HCT116 (cell line): ENCODE results near the gene GOLGA3. TPM values are rescaled to one million over a fixed set of nuclear protein-coding genes. Genes with fewer than 3 reads are reported as not detected.

Experiments
- ATAC-seq: fragments of 200-7000 bp; cut with Tn5 transposase; 2 replicates; pipeline ENCODE4 v1.9.1; 2020; ENCODE audit warnings: mild to moderate bottlenecking, moderate library complexity
- BruUV-seq: library from RNA; stranded (reverse); fragments of 400-500 nt; replicated peaks from 2 replicates; lab custom pipeline; 2021; lab: Mats Ljungman, UMichigan
- CTCF ChIA-PET: fragments of 300-600 bp; sonication (Branson Sonifier 250); formaldehyde crosslinking; loops from one replicate; lab custom pipeline; 2021; ENCODE audit warnings: antibody characterized with exemption; lab: Charles Lee
- POLR2A ChIA-PET: fragments of 300-600, 350-600 bp; sonication (Branson Sonifier 250); formaldehyde crosslinking; loops from one replicate; lab custom pipeline; 2021; ENCODE audit warnings: antibody characterized with exemption; lab: Charles Lee
- RAD21 ChIA-PET, 2 experiments: fragments of 300-600 bp; sonication (Branson Sonifier 250); formaldehyde crosslinking; loops; one replicate each; lab custom pipeline; 2023; ENCODE audit warnings: low total read pairs in 2 of 2; ENCODE audit not compliant: uncharacterized antibody in 2 of 2, unreplicated experiment in 2 of 2, low non-redundant PET in 1 of 2; lab: Charles Lee
- DNase-seq: peaks from one replicate; pipeline ENCODE4 v3.0.0-alpha.2; 2010; ENCODE audit warnings: low read depth, low spot score
- H2AFZ ChIP-seq: fragments of 200-600 bp; shearing (Covaris generic), sonication (generic); 2 replicates; pipeline ENCODE4 v1.6.1; 2017; ENCODE audit warnings: low read depth, mixed run types, mixed read lengths, antibody characterized with exemption, low read length; ENCODE audit not compliant: poor library complexity, severe bottlenecking
- H3K27ac ChIP-seq: 2 replicates; pipeline ENCODE4 v1.5.1; 2012; ENCODE audit warnings: low read depth, low read length
- H3K27me3 ChIP-seq: fragments of 200-600 bp; sonication (generic); 2 replicates; pipeline ENCODE4 v1.6.1; 2016; ENCODE audit warnings: mixed run types, low read length, mixed read lengths; ENCODE audit not compliant: insufficient read depth
- H3K36me3 ChIP-seq, 2 experiments: fragments of 200-500 bp in 1 of 2; fragments of 200-600 bp in 1 of 2; sonication (Bioruptor generic) in 1 of 2; sonication (generic) in 1 of 2; 2 replicates each; pipeline versions ENCODE4 v1.5.1 to v1.6.1; 2014 to 2016; ENCODE audit warnings: low read length in 2 of 2, inconsistent platforms in 1 of 2, mixed read lengths in 1 of 2, mixed run types in 1 of 2; ENCODE audit not compliant: insufficient read depth in 2 of 2, control insufficient read depth in 1 of 2
- H3K4me1 ChIP-seq, 2 experiments: fragments of 200-600 bp in 1 of 2; sonication (generic) in 1 of 2; 2 replicates each; pipeline versions ENCODE4 v1.5.1 to v1.6.1; 2012 to 2017; ENCODE audit warnings: low read length in 2 of 2, inconsistent platforms in 1 of 2, mild to moderate bottlenecking in 1 of 2, mixed read lengths in 1 of 2, mixed run types in 1 of 2, moderate library complexity in 1 of 2; ENCODE audit not compliant: insufficient read depth in 2 of 2, control insufficient read depth in 1 of 2
- H3K4me2 ChIP-seq: fragments of 200-600 bp; sonication (generic); 2 replicates; pipeline ENCODE4 v1.6.1; 2017; ENCODE audit warnings: mixed run types, low read length, mixed read lengths
- H3K4me3 ChIP-seq, 2 experiments: fragments of 200-600 bp in 1 of 2; sonication (generic) in 1 of 2; replicated peaks in 1 of 2; 2 replicates each; pipeline ENCODE4 v1.5.1; 2011 to 2016; ENCODE audit warnings: low read length in 2 of 2, control low read depth in 1 of 2, low read depth in 1 of 2, mild to moderate bottlenecking in 1 of 2, mixed read lengths in 1 of 2, mixed run types in 1 of 2
- H3K79me2 ChIP-seq: fragments of 200-600 bp; sonication (generic); 2 replicates; pipeline ENCODE4 v1.6.1; 2017; ENCODE audit warnings: mild to moderate bottlenecking, mixed run types, low read length, moderate library complexity, mixed read lengths; ENCODE audit not compliant: insufficient read depth
- H3K9ac ChIP-seq: fragments of 200-600 bp; sonication (generic); 2 replicates; pipeline ENCODE4 v1.6.1; 2016; ENCODE audit warnings: low read length, mixed read lengths
- H3K9me2 ChIP-seq: fragments of 200-600 bp; sonication (generic), shearing (Covaris generic); 2 replicates; pipeline ENCODE4 v1.6.1; 2017; ENCODE audit warnings: mixed run types, mild to moderate bottlenecking, moderate library complexity; ENCODE audit not compliant: insufficient read depth
- H3K9me3 ChIP-seq, 2 experiments: fragments of 200-500 bp in 1 of 2; fragments of 200-600 bp in 1 of 2; sonication (Bioruptor generic) in 1 of 2; sonication (generic) in 1 of 2; 2 replicates each; pipeline ENCODE4 v1.6.1; 2014 to 2017; ENCODE audit warnings: low read length in 2 of 2, mixed read lengths in 2 of 2, inconsistent platforms in 1 of 2, low read depth in 1 of 2, mild to moderate bottlenecking in 1 of 2, mixed run types in 1 of 2, moderate library complexity in 1 of 2; ENCODE audit not compliant: control insufficient read depth in 1 of 2, insufficient read depth in 1 of 2
- H4K20me1 ChIP-seq: fragments of 200-600 bp; sonication (generic), shearing (Covaris generic); 2 replicates; pipeline ENCODE4 v1.6.1; 2017; ENCODE audit warnings: mixed run types, mild to moderate bottlenecking, moderate library complexity; ENCODE audit not compliant: insufficient read depth
- ATF3 ChIP-seq: IDR thresholded peaks from 2 replicates; pipeline ENCODE4 v1.6.1; 2012
- CBX3 ChIP-seq: IDR thresholded peaks from 2 replicates; pipeline ENCODE4 v1.6.1; 2012; ENCODE audit warnings: low read depth
- EGR1 ChIP-seq: IDR thresholded peaks from 2 replicates; pipeline ENCODE4 v1.6.1; 2012; ENCODE audit warnings: low read depth
- ELF1 ChIP-seq: IDR thresholded peaks from 2 replicates; pipeline ENCODE4 v1.6.1; 2012; ENCODE audit warnings: low read depth, borderline replicate concordance
- EZH2 ChIP-seq: fragments of 200-600 bp; sonication (generic); IDR thresholded peaks from 2 replicates; pipeline ENCODE4 v1.6.1; 2017; ENCODE audit warnings: antibody characterized with exemption, mixed run types
- EZH2phosphoT487 ChIP-seq: fragments of 200-600 bp; IDR thresholded peaks from 2 replicates; pipeline ENCODE4 v1.6.1; 2018; ENCODE audit warnings: antibody characterized with exemption, borderline replicate concordance
- FOSL1 ChIP-seq: IDR thresholded peaks from 2 replicates; pipeline ENCODE4 v1.6.1; 2012; ENCODE audit warnings: low read depth
- JUND ChIP-seq: IDR thresholded peaks from 2 replicates; pipeline ENCODE4 v1.6.1; 2012
- POLR2AphosphoS5 ChIP-seq: IDR thresholded peaks from 2 replicates; pipeline ENCODE4 v1.6.1; 2011; ENCODE audit warnings: mild to moderate bottlenecking, low read depth, low read length, moderate library complexity
- RAD21 ChIP-seq: IDR thresholded peaks from 2 replicates; pipeline ENCODE4 v1.6.1; 2012; ENCODE audit warnings: low read depth, mild to moderate bottlenecking
- SIN3A ChIP-seq: IDR thresholded peaks from 2 replicates; pipeline ENCODE4 v1.6.1; 2012; ENCODE audit warnings: low read depth
- TCF7L2 ChIP-seq: IDR thresholded peaks from 2 replicates; pipeline ENCODE4 v1.7.0; 2011; ENCODE audit warnings: borderline replicate concordance, inconsistent platforms; ENCODE audit not compliant: insufficient read depth, insufficient read length; ENCODE audit errors: extremely low read depth
- YY1 ChIP-seq: IDR thresholded peaks from 2 replicates; pipeline ENCODE4 v1.6.1; 2011; ENCODE audit warnings: low read length, low read depth, moderate library complexity, mild to moderate bottlenecking; ENCODE audit not compliant: insufficient replicate concordance; ENCODE audit errors: extremely low read depth
- ZBTB33 ChIP-seq: IDR thresholded peaks from 2 replicates; pipeline ENCODE4 v1.6.1; 2011; ENCODE audit warnings: mild to moderate bottlenecking, low read length, moderate library complexity; ENCODE audit not compliant: insufficient replicate concordance; ENCODE audit errors: extremely low read depth
- ZFX ChIP-seq: fragments of 450-650 bp; IDR thresholded peaks from 2 replicates; pipeline ENCODE4 v1.6.1; 2017
- ZNF274 ChIP-seq: fragments of 200-500 bp; sonication (Bioruptor generic); IDR thresholded peaks from 2 replicates; pipeline ENCODE4 v1.6.1; 2014; ENCODE audit warnings: mild to moderate bottlenecking, low read depth, low read length, inconsistent platforms
- intact Hi-C: fragments of 100-400 bp; cut with micrococcal nuclease; formaldehyde crosslinking; loops from 2 replicates; pipeline ENCODE4 v1.10.0; 2022
- total RNA-seq: library from RNA; stranded (reverse); gene quantifications from one replicate; pipeline ENCODE4 v1.2.1, GENCODE V29; 2021; ENCODE audit not compliant: unreplicated experiment

The GOLGA3 gene
- total RNA-seq, 1 experiment from 2014 or later: 35.1 TPM

- no peak for DNase-seq
- Histone ChIP-seq H3K79me2 (no peaks in the 10 kb centered on the region), H3K27me3 (no peaks in the 10 kb centered on the region), H3K4me2 (no peak overlapping the region), H3K4me1 (no peaks in the 10 kb centered on the region), H3K9me2 (no peaks in the 10 kb centered on the region), H3K9ac (no peak overlapping the region), H4K20me1 (no peaks in the 10 kb centered on the region), H2AFZ (no peak overlapping the region), H3K27ac (no peak overlapping the region), H3K36me3 (no peaks in the 10 kb centered on the region), H3K4me3 (no peak overlapping the region), H3K9me3 (peaks cover 0 to 13% of the 10 kb centered on the region in 2 experiments; a peak in 1 of 4 replicates)
- TF ChIP-seq ZFX (no peak), TCF7L2 (no peak), EZH2phosphoT487 (no peak), POLR2AphosphoS5 (no peak), YY1 (no peak), SIN3A (no peak)
- no TSS peak for BruUV-seq
- no peak for ATAC-seq
- ChIA-PET RAD21 (no interaction called here), CTCF (no interaction called here), POLR2A (no interaction called here)
- intact Hi-C loops: no loop called here
These were observed 32.9 kb upstream of the GOLGA3 start for GRCh38 chr12:132861558-132861957.

DNA sequence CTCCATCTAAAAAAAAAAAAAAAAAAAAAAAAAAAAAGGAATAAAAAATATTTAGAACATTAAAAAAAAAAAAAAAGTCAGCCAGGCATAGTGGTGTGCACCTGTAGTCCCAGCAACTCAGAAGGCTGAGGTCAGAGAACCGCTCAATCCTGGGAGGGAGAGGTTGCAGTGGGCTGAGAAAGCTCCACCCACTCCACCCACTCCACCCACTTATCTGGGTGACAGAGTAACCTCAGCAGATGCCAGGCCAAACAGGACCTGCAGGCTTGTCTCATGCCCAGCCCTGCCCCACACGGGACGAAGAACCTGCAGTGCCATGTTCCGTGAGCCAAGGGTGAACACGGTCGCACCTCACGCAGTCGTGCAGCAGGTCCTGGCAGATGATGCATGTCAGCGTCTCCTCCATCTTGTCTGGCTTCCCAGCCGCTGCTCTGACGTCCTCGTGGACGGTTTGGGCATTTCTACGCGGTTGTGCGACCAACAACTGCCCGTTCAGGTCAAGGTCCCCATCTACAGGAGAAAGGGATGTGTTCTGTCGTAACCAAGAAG is 30.1 kb upstream of the GOLGA3 start:
- Histone ChIP-seq H3K79me2 (no peaks in the 10 kb centered on the region), H3K4me3 (no peak overlapping the region), H3K9ac (no peak overlapping the region), H3K27me3 (no peaks in the 10 kb centered on the region), H3K9me3 (peaks cover 0 to 7% of the 10 kb centered on the region in 2 experiments; a peak in 1 of 4 replicates), H3K4me2 (no peak overlapping the region), H3K36me3 (no peaks in the 10 kb centered on the region), H3K27ac (no peak overlapping the region), H3K9me2 (no peaks in the 10 kb centered on the region), H3K4me1 (no peaks in the 10 kb centered on the region), H2AFZ (no peak overlapping the region), H4K20me1 (no peaks in the 10 kb centered on the region)
- no TSS peak for BruUV-seq
- ChIA-PET RAD21 (no interaction called here), CTCF (no interaction called here), POLR2A (no interaction called here)
- intact Hi-C loops: no loop called here
- ATAC-seq: no peak
- no peak for DNase-seq
- TF ChIP-seq EGR1 (no peak), EZH2phosphoT487 (no peak), ZFX (no peak), TCF7L2 (no peak), ZBTB33 (no peak), ELF1 (no peak), RAD21 (no peak), EZH2 (no peak), ATF3 (no peak), JUND (no peak), POLR2AphosphoS5 (no peak), ZNF274 (no peak), YY1 (no peak), FOSL1 (no peak), CBX3 (no peak)
